HL-60 (cell line): ENCODE measurements around the gene AKAP13.

Experiments
- GABPA ChIP-seq: IDR thresholded peaks from 2 replicates; pipeline ENCODE4 v1.6.1; 2012; ENCODE audit warnings: low read depth
- POLR2AphosphoS5 ChIP-seq: IDR thresholded peaks from 2 replicates; pipeline ENCODE4 v1.6.1; 2012; ENCODE audit warnings: low read depth
- SPI1 ChIP-seq: IDR thresholded peaks from 2 replicates; pipeline ENCODE4 v1.6.1; 2012; ENCODE audit warnings: low read depth, mild to moderate bottlenecking, borderline replicate concordance
- TF ChIP-seq, protein P1 (sequence below): IDR thresholded peaks from 2 replicates; pipeline ENCODE4 v1.6.1; 2012; ENCODE audit warnings: low read depth; ENCODE audit not compliant: insufficient replicate concordance
- TF ChIP-seq, protein P2 (sequence below): IDR thresholded peaks from one replicate; pipeline ENCODE4 v1.5.1; 2011; ENCODE audit warnings: low read length, control low read depth, inconsistent platforms; ENCODE audit not compliant: insufficient read depth

DNA sequence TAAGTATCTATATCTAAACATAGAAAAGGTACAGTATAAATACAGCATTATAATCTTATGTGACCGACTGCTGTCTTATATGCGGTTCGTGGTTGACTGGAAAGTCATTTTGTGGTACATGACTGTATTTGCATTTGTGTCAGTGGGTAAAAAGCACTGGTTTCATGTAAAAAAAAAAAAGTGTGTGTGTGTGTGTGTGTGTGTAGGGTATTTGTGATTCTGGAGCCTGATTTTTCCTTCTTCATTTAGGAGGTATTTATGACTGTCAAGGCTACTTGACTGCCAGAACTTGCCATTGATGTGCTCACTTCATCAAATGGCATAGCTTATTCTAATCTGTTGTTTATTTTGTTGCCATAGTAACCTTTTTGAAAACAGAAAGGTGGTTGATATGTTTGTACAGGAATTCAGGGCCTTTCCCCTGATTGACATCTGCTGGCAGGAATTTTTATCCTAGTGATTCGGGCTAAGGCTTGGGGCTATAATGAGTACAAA is 63.2 kb downstream of the AKAP13 start:
- TF ChIP-seq, protein P1, sequence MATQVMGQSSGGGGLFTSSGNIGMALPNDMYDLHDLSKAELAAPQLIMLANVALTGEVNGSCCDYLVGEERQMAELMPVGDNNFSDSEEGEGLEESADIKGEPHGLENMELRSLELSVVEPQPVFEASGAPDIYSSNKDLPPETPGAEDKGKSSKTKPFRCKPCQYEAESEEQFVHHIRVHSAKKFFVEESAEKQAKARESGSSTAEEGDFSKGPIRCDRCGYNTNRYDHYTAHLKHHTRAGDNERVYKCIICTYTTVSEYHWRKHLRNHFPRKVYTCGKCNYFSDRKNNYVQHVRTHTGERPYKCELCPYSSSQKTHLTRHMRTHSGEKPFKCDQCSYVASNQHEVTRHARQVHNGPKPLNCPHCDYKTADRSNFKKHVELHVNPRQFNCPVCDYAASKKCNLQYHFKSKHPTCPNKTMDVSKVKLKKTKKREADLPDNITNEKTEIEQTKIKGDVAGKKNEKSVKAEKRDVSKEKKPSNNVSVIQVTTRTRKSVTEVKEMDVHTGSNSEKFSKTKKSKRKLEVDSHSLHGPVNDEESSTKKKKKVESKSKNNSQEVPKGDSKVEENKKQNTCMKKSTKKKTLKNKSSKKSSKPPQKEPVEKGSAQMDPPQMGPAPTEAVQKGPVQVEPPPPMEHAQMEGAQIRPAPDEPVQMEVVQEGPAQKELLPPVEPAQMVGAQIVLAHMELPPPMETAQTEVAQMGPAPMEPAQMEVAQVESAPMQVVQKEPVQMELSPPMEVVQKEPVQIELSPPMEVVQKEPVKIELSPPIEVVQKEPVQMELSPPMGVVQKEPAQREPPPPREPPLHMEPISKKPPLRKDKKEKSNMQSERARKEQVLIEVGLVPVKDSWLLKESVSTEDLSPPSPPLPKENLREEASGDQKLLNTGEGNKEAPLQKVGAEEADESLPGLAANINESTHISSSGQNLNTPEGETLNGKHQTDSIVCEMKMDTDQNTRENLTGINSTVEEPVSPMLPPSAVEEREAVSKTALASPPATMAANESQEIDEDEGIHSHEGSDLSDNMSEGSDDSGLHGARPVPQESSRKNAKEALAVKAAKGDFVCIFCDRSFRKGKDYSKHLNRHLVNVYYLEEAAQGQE, result no peak
- TF ChIP-seq, protein P2, sequence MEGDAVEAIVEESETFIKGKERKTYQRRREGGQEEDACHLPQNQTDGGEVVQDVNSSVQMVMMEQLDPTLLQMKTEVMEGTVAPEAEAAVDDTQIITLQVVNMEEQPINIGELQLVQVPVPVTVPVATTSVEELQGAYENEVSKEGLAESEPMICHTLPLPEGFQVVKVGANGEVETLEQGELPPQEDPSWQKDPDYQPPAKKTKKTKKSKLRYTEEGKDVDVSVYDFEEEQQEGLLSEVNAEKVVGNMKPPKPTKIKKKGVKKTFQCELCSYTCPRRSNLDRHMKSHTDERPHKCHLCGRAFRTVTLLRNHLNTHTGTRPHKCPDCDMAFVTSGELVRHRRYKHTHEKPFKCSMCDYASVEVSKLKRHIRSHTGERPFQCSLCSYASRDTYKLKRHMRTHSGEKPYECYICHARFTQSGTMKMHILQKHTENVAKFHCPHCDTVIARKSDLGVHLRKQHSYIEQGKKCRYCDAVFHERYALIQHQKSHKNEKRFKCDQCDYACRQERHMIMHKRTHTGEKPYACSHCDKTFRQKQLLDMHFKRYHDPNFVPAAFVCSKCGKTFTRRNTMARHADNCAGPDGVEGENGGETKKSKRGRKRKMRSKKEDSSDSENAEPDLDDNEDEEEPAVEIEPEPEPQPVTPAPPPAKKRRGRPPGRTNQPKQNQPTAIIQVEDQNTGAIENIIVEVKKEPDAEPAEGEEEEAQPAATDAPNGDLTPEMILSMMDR, result no peak
- TF ChIP-seq POLR2AphosphoS5 (no peak), GABPA (no peak), SPI1 (no peak)
